H1 (cell line): ENCODE results near the gene SCARF1. TPM values are rescaled to one million over a fixed set of nuclear protein-coding genes. Genes with fewer than 3 reads are reported as not detected.

ENCODE experiments used
- CTCF ChIA-PET: fragments of 300-600 bp; sonication (Branson Sonifier 250); formaldehyde crosslinking; loops from one replicate; lab custom pipeline; 2021; ENCODE audit not compliant: partially characterized antibody; lab: Charles Lee
- POLR2A ChIA-PET: fragments of 300-600 bp; sonication (Branson Sonifier 250); formaldehyde crosslinking; loops from one replicate; lab custom pipeline; 2021; ENCODE audit warnings: inconsistent platforms; ENCODE audit not compliant: partially characterized antibody; lab: Charles Lee
- DNase-seq, 2 experiments: peaks; one replicate each; pipeline versions ENCODE4 v3.0.0 to v3.0.0-alpha.2; 2010 to 2022; ENCODE audit warnings: low spot score in 2 of 2, low read depth in 1 of 2, mixed read lengths in 1 of 2
- FAIRE-seq: peaks from 2 replicates; lab custom pipeline; 2011; peaks lifted over from hg19 to GRCh38; lab: Jason Lieb, UNC
- H2AFZ ChIP-seq: 2 replicates; pipeline ENCODE4 v1.8.1; 2012; ENCODE audit warnings: low read length, inconsistent platforms
- H2AK5ac ChIP-seq: 2 replicates; pipeline ENCODE4 v1.6.1; 2013; ENCODE audit warnings: low read depth, low read length
- H2BK120ac ChIP-seq: replicated peaks from 2 replicates; pipeline ENCODE3; 2013; ENCODE audit warnings: low read depth, low read length, inconsistent platforms
- H2BK12ac ChIP-seq: 2 replicates; pipeline ENCODE4 v1.6.1; 2013; ENCODE audit warnings: low read depth, low read length
- H2BK15ac ChIP-seq: 2 replicates; pipeline ENCODE4 v1.6.1; 2013; ENCODE audit warnings: low read length
- H2BK20ac ChIP-seq: 2 replicates; pipeline ENCODE4 v1.6.1; 2013; ENCODE audit warnings: low read length
- H2BK5ac ChIP-seq: 2 replicates; pipeline ENCODE4 v1.6.1; 2013; ENCODE audit warnings: low read depth, low read length
- H3K14ac ChIP-seq: 2 replicates; pipeline ENCODE4 v1.6.1; 2013; ENCODE audit warnings: inconsistent platforms; ENCODE audit not compliant: insufficient read length
- H3K18ac ChIP-seq: 2 replicates; pipeline ENCODE4 v1.6.1; 2013; ENCODE audit warnings: low read length; ENCODE audit errors: extremely low read depth
- H3K23ac ChIP-seq: 2 replicates; pipeline ENCODE4 v1.6.1; 2013; ENCODE audit warnings: inconsistent platforms; ENCODE audit not compliant: insufficient read length
- H3K23me2 ChIP-seq: 2 replicates; pipeline ENCODE4 v1.6.1; 2013; ENCODE audit warnings: low read depth, low read length
- H3K27ac ChIP-seq: 2 replicates; pipeline ENCODE4 v1.6.1; 2011; ENCODE audit warnings: low read depth, low read length, inconsistent platforms
- H3K27me3 ChIP-seq, 4 experiments: replicated peaks in 1 of 4; 1 replicate in 1 of 4; 2 replicates in 3 of 4; pipeline versions ENCODE4 v1.6.1 to v1.8.1; 2011 to 2013; ENCODE audit warnings: low read length in 3 of 4, mild to moderate bottlenecking in 3 of 4, inconsistent platforms in 2 of 4, mixed read lengths in 2 of 4, moderate library complexity in 1 of 4; ENCODE audit not compliant: control insufficient read depth in 3 of 4, insufficient read depth in 3 of 4; ENCODE audit errors: extremely low read depth in 1 of 4
- H3K36me3 ChIP-seq, 4 experiments: 2 replicates each; pipeline versions ENCODE4 v1.6.1 to v1.8.1; 2011 to 2013; ENCODE audit warnings: mild to moderate bottlenecking in 4 of 4, low read length in 3 of 4, moderate library complexity in 2 of 4, control low read depth in 1 of 4, inconsistent platforms in 1 of 4; ENCODE audit not compliant: insufficient read depth in 4 of 4, control insufficient read depth in 2 of 4
- H3K4ac ChIP-seq: replicated peaks from 2 replicates; pipeline ENCODE3; 2013; ENCODE audit warnings: low read length, low read depth, mixed read lengths, inconsistent platforms; ENCODE audit not compliant: insufficient read length
- H3K4me1 ChIP-seq, 4 experiments: replicated peaks in 1 of 4; 1 replicate in 1 of 4; 2 replicates in 3 of 4; pipeline versions ENCODE4 v1.6.1 to v1.8.1; 2011 to 2013; ENCODE audit warnings: low read length in 3 of 4, inconsistent platforms in 2 of 4, mixed read lengths in 1 of 4; ENCODE audit not compliant: insufficient read depth in 4 of 4, control insufficient read depth in 3 of 4
- H3K4me2 ChIP-seq, 2 experiments: 2 replicates each; pipeline versions ENCODE4 v1.6.1 to v1.8.1; 2011 to 2013; ENCODE audit warnings: low read depth in 2 of 2, low read length in 2 of 2, control low read depth in 1 of 2, inconsistent platforms in 1 of 2, mild to moderate bottlenecking in 1 of 2; ENCODE audit not compliant: insufficient read depth in 1 of 2
- H3K4me3 ChIP-seq, 4 experiments: fragments of 200-600, 300-600 bp in 1 of 4; sonication (generic), shearing (Covaris generic), sonication (Bioruptor Twin) in 1 of 4; 2 replicates each; pipeline versions ENCODE4 v1.5.1 to v1.8.1; 2011 to 2016; ENCODE audit warnings: low read length in 4 of 4, low read depth in 3 of 4, control low read depth in 2 of 4, inconsistent platforms in 2 of 4, mild to moderate bottlenecking in 2 of 4, mixed read lengths in 1 of 4, moderate library complexity in 1 of 4; ENCODE audit not compliant: insufficient read depth in 2 of 4; ENCODE audit errors: extremely low read depth in 1 of 4
- H3K56ac ChIP-seq: replicated peaks from 2 replicates; pipeline ENCODE3; 2013; ENCODE audit warnings: low read depth, mild to moderate bottlenecking, mixed read lengths, low read length, inconsistent platforms; ENCODE audit not compliant: insufficient read length
- H3K79me1 ChIP-seq: 2 replicates; pipeline ENCODE4 v1.6.1; 2013; ENCODE audit warnings: low read depth, low read length, control low read depth
- H3K79me2 ChIP-seq, 2 experiments: 2 replicates each; pipeline versions ENCODE4 v1.6.1 to v1.8.1; 2012 to 2013; ENCODE audit warnings: low read length in 2 of 2, mild to moderate bottlenecking in 2 of 2, inconsistent platforms in 1 of 2; ENCODE audit not compliant: insufficient read depth in 2 of 2, control insufficient read depth in 1 of 2
- H3K9ac ChIP-seq, 4 experiments: replicated peaks in 1 of 4; 1 replicate in 1 of 4; 2 replicates in 3 of 4; pipeline versions ENCODE4 v1.6.1 to v1.8.1; 2011 to 2013; ENCODE audit warnings: low read depth in 3 of 4, low read length in 3 of 4, control low read depth in 2 of 4, mild to moderate bottlenecking in 2 of 4, moderate library complexity in 2 of 4, inconsistent platforms in 1 of 4; ENCODE audit errors: extremely low read depth in 1 of 4
- H3K9me3 ChIP-seq, 2 experiments: 2 replicates each; pipeline versions ENCODE4 v1.6.1 to v1.8.1; 2012 to 2013; ENCODE audit warnings: mild to moderate bottlenecking in 2 of 2, moderate library complexity in 2 of 2, control low read depth in 1 of 2, inconsistent platforms in 1 of 2, low read depth in 1 of 2, low read length in 1 of 2, mixed read lengths in 1 of 2; ENCODE audit not compliant: insufficient read depth in 2 of 2
- H4K20me1 ChIP-seq, 2 experiments: replicated peaks in 1 of 2; 2 replicates each; pipeline versions ENCODE3 to v1.8.1; 2011 to 2013; ENCODE audit warnings: inconsistent platforms in 2 of 2, low read length in 2 of 2, mild to moderate bottlenecking in 1 of 2; ENCODE audit not compliant: insufficient read depth in 2 of 2, control insufficient read depth in 1 of 2
- H4K5ac ChIP-seq: 2 replicates; pipeline ENCODE4 v1.6.1; 2013; ENCODE audit warnings: low read length, low read depth, mixed read lengths, inconsistent platforms; ENCODE audit not compliant: insufficient read length
- H4K8ac ChIP-seq: 2 replicates; pipeline ENCODE4 v1.8.0; 2013; ENCODE audit warnings: mild to moderate bottlenecking, moderate library complexity, low read length, inconsistent platforms; ENCODE audit not compliant: insufficient read depth; ENCODE audit errors: extremely low read depth
- H4K91ac ChIP-seq: replicated peaks from 2 replicates; pipeline ENCODE3; 2013; ENCODE audit warnings: low read length, mixed read lengths, inconsistent platforms; ENCODE audit not compliant: insufficient read length
- GABPA ChIP-seq: IDR thresholded peaks from 2 replicates; pipeline ENCODE4 v1.6.1; 2011; ENCODE audit warnings: mild to moderate bottlenecking, low read length, moderate library complexity, borderline replicate concordance; ENCODE audit not compliant: insufficient read depth
- JUN ChIP-seq: IDR thresholded peaks from 2 replicates; pipeline ENCODE4 v1.6.1; 2011; ENCODE audit warnings: low read depth, mild to moderate bottlenecking, improper control_type of control experiment, low read length
- NRF1 ChIP-seq: IDR thresholded peaks from 2 replicates; pipeline ENCODE4 v1.6.1; 2011; ENCODE audit warnings: mild to moderate bottlenecking, low read depth, low read length, improper control_type of control experiment
- RBBP5 ChIP-seq: IDR thresholded peaks from 2 replicates; pipeline ENCODE4 v1.7.1; 2012; ENCODE audit warnings: low read depth, mild to moderate bottlenecking, inconsistent platforms, low read length, moderate library complexity, borderline replicate concordance
- TBP ChIP-seq: IDR thresholded peaks from 2 replicates; pipeline ENCODE4 v1.6.1; 2011; ENCODE audit warnings: low read depth, low read length, improper control_type of control experiment
- YY1 ChIP-seq: IDR thresholded peaks from 2 replicates; pipeline ENCODE4 v1.6.1; 2011; ENCODE audit warnings: low read depth, mild to moderate bottlenecking, low read length
- WGBS, 2 experiments: shearing (Covaris generic) in 1 of 2; methylation state at CpG; one replicate each; pipeline versions ENCODE4 v1.1.6 to v1.1.7; 2013 to 2015; ENCODE audit warnings: low lambda C conversion rate in 2 of 2, mixed read lengths in 2 of 2, inconsistent platforms in 1 of 2, low coverage in 1 of 2, missing lambda C conversion rate in 1 of 2; ENCODE audit not compliant: insufficient replicate concordance in 2 of 2, insufficient coverage in 1 of 2, insufficient read length in 1 of 2; ENCODE audit errors: extremely low coverage in 1 of 2, missing lambda C conversion rate in 1 of 2; 5-methylcytosine and 5-hydroxymethylcytosine counted together
- polyA plus RNA-seq, 7 experiments: library from polyadenylated mRNA; depleted of rRNA in 3 of 7; stranded (reverse) in 5 of 7; unstranded in 2 of 7; fragments of >200 nt in 5 of 7; fragments of 200-250 nt in 2 of 7; gene quantifications; 1 replicate in 5 of 7; 2 replicates in 1 of 7; 4 replicates in 1 of 7; pipeline versions ENCODE4 v1.2.1 to v1.2.3, GENCODE V29; 2011 to 2013; ENCODE audit warnings: missing spikeins in 2 of 7, mixed read lengths in 2 of 7
- total RNA-seq: library from RNA; stranded (reverse); fragmentation: NEBNext Ultra II Directional; extraction: Animal tissue kit (Norgen Biotek cat#: 25700); gene quantifications from 2 replicates; pipeline ENCODE4 v1.2.1, GENCODE V29; 2021

SCARF1 gene
- total and polyA plus RNA-seq, 2 of the 8 experiments (the other 6 are each of a cell fraction or from before 2014, with no cell fraction given) = 1.1 to 1.6 TPM

DNA sequence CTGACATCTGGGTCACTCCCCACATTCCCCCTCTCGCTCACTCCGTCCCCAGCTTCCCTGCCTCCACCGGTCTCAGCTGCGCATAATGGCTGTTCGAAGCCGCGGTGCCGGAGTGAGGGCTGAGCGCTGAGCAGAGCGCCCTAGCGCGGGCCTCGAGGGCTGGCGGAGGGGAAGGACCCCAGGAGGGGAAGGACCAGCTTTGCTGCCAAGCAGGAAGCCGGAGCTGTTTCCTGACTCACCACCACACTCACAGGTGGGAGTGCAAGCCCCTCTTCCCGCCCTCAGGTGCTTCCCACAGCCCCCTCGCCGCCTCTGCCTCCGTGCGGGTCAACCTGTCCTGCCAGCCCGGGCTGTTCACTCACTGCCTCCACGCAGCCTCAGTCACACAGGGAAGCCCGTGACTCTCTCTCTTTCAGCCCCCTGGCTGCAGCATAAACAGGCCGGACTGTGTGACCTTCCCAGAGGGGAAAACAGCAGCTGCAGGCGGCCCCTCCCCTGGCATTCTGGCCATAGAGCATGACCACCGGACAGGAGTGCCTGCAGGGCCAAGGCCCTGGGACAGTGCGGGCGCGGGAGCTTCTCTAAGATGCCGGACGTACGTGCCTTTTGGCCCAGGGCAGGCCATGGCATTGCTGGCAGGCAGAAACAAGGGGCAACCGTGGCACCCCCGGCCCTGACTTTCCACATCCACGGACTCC is 40.6 kb downstream of the SCARF1 start:
- peak overlapping the region; percentile 60 for H3K4ac ChIP-seq
- 60% methylated on average over 34 of the region's 35 CpGs; no CpG with 5 or more reads in 1 of the 2 experiments for WGBS, 2 experiments
- no peak overlapping the region for H3K56ac ChIP-seq
- H4K20me1 ChIP-seq = no peaks in the 10 kb centered on the region
- H2BK20ac ChIP-seq = no peak overlapping the region
- no peaks in the 10 kb centered on the region for H3K27me3 ChIP-seq
- H3K23ac ChIP-seq = no peak overlapping the region
- peak overlapping the region; percentile 13; the same call in 1 of the 2 replicates for H3K18ac ChIP-seq
- H4K8ac ChIP-seq = peak overlapping the region; percentile 62; the same call in 1 of the 2 replicates
- H3K4me3 ChIP-seq = peak overlapping the region in 1 of 4 experiments; percentile 22; a peak in 1 of 8 replicates
- peaks cover 0 to 14% (median 11%) of the 10 kb centered on the region in 4 experiments; a peak in 6 of 7 replicates for H3K4me1 ChIP-seq
- DNase-seq (peak in 1 of 2 experiments; percentile 66), FAIRE-seq (no peak)
- peaks cover 5 to 10% of the 10 kb centered on the region in 2 experiments; a peak in 2 of 4 replicates for H3K9me3 ChIP-seq
- no peaks in the 10 kb centered on the region for H3K36me3 ChIP-seq
- H3K9ac ChIP-seq = no peak overlapping the region
- no peak overlapping the region for H2BK120ac ChIP-seq
- H3K27ac ChIP-seq = no peak overlapping the region
- CTCF ChIA-PET = interaction anchor here (1.0 to 3.1 kb wide), 7 partner anchors 11 to 95 kb away, joined by 3 to 9 read pairs (median 4); no protein-coding TSS in a partner anchor
- POLR2A ChIA-PET = interaction anchor here (0.5 to 2.0 kb wide), 6 partner anchors 18 to 79 kb away, joined by 3 to 6 read pairs (median 3); partner anchors contain the start of gene SLC43A2
- H3K4me2 ChIP-seq = peak overlapping the region; percentile 33 to 50; a peak in 3 of 4 replicates
- H3K23me2 ChIP-seq = no peaks in the 10 kb centered on the region
- H4K5ac ChIP-seq = peak overlapping the region; percentile 71
- H2BK15ac ChIP-seq = no peak overlapping the region
- TF ChIP-seq TBP (peak; percentile 21; the same call in 1 of the 2 replicates), JUN (no peak), NRF1 (no peak), YY1 (peak; percentile 68), GABPA (0 out of 2 replicates have a peak, but pooled peaks have one; percentile 54), RBBP5 (0 out of 2 replicates have a peak, but pooled peaks have one; percentile 32)
- H3K79me2 ChIP-seq = no peaks in the 10 kb centered on the region
- peak overlapping the region; percentile 91 for H4K91ac ChIP-seq
- no peak overlapping the region for H2BK5ac ChIP-seq
- H2BK12ac ChIP-seq = peak overlapping the region; percentile 90; the same call in 1 of the 2 replicates
- H3K79me1 ChIP-seq = no peaks in the 10 kb centered on the region
- no peak overlapping the region for H3K14ac ChIP-seq
- no peak overlapping the region for H2AK5ac ChIP-seq
- peak overlapping the region; percentile 28; the same call in 1 of the 2 replicates for H2AFZ ChIP-seq
